ENCODE results near the gene GARS1.

- TF ChIP-seq CTCF (IDR thresholded peaks at IDR 0.05; ENCODE audit: low read length) (no peak), EZH2 (IDR thresholded peaks at IDR 0.05; ENCODE audit: borderline replicate concordance, low read length) (no peak)
Measured at GRCh38 chr7:30552330-30552729, 42.3 kb upstream of the GARS1 start.
